Activated CD4-positive, CD25-positive, alpha-beta regulatory T cell (primary cell): Measurements from ENCODE around the gene THAP7.

Experiments
- DNase-seq, 4 experiments: peaks; one replicate each; lab custom pipeline; 2025; lab: John Stamatoyannopoulos, UW

THAP7 gene

DNA sequence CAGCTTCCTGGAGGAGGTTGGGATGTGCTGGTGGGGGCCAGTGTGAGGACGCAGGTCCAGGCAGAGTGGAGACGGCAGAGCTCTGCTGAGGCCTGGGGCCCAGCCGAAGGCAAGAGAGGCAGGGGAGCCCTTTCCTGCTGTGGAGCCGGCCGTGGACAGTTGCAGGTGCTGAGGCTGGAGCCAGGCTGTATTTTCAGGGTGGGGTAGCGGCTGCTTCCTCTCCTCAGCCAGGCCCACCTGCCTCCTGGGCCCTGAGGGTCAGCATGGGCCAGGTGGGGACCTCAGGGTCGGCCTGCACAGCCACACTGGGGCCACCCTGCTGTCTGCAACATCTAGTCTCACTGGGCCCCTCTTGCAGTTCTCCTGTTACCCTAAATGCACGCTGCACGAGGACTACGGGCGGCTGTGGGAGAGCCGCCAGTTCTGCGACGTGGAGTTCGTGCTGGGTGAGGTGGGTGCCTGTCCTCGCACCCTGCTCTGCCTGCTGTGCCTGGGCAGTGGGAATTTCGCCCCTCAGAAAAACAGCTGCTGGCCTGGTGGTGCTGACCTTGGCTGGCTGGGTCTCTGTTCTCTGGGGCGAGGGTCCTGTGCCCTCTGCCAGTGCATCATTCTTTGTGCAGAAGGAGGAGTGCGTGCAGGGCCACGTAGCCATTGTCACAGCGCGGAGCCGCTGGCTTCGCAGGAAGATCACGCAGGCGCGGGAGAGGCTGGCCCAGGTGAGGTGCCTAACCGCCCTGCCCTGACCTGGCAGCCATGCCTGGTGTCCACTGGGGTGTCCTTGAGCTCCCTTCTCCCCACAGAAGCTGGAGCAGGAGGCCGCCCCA, 8.4 kb downstream of the THAP7 start:
- DNase-seq = no peak

DNA sequence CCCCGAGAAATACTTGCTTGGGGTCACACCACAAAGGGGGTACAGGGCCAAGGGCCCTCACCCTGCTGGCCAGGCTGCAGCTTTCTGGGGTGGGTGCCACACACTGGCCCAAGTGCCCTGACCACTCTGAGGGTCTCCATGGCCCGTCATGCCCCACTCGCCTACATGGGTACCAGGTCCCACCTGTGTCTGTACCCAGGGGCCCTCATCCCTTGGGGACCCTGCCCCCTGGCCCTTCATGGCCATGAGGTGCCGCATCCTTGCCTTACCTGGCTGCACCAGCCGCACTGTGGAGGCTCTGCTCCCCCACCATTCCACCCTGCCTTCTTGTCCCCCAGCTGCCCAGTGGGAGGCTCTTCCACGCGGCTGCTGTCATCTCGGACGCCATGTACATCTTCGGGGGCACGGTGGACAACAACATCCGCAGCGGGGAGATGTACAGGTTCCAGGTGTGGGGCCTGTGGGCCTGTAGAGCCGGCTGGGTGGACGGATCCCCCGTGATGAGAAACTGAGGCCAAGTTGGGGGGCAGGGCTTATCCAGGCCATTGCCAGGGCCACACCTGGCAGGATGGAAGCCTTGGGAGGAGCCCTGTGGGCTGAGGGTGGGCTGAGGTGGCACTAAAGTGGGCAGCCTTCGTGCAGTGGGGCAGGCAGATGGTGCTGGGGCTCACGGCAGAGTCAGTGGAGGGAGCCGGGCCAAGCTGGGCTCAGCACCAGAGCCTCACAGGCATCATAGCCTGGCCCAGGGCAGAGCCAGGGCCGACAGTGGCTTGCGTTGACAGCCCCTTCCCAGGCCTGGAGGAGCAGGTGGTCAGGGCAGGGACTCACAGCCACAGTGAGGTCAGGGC, 9.2 kb downstream of the THAP7 start:
- DNase-seq = no peak

DNA sequence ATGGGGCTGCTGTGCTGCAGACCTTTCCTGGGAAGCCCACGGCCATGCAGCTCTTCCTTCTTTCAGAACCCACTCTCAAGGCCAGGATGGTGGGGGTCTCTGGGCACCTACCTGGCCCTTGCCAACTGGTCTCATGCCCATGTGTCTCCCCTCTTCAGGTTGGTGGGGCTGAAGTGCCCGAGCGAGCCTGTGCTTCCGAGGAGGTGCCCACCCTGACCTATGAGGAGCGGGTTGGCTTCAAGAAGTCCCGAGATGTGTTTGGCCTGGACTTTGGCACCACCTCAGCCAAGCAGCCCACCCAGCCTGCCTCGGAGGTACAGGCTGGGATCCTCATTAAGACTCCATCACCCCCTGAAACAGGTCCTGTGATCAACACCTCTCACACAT, 9.9 kb downstream of the THAP7 start:
- no peak for DNase-seq

- no peak for DNase-seq
Measured at GRCh38 chr22:20991252-20992055, 10.5 kb downstream of the THAP7 start.

DNA sequence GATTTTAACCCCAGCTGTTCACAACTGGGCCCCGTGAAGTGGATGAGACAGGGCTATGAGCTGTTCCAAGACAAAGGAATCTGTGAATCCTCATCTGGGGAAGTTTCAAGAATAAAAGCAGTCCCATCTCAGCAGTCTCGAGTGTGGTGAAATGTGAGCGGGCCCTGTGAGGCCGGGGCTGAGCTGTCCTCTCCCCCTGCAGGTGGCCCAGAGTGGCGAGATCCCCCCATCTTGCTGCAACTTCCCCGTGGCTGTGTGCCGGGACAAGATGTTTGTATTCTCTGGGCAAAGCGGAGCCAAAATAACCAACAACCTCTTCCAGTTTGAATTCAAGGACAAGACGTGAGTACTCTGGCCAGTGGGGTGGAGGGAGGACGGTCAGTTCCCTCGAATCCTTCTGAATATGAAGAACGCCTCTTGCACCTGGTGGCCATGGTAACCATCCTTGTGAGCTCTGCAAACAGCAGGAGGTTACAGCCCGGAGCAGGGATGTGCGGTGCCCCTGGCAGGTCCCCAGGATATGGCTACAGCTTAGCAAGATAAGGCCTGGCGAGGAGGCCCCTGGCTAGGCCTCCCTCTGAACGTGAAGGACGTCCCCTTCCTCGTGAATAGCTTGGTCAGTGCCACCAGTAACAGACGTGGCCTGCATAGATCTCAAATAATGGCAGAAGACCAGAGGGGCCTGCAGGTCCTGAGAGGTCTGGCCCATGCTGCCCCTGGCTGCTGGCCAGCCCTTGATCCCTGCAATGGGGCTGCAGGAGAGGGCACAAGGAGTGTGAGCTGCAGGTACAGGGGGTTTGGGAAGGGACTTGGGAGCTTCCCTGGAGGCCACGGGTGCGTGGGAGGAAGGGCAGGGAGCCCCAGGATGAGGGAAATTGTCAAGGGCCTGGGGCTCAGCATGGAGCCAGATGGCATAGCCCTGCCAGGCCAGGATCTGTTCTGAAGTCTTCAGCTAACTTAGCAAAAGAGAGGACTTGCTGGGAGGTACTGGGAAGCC, 11.4 kb downstream of the THAP7 start:
- DNase-seq = no peak

- no peak for DNase-seq
Measured at GRCh38 chr22:20989323-20990138, 12.4 kb downstream of the THAP7 start.

- no peak for DNase-seq
Measured at GRCh38 chr22:20988573-20989322, 13.2 kb downstream of the THAP7 start.

DNA sequence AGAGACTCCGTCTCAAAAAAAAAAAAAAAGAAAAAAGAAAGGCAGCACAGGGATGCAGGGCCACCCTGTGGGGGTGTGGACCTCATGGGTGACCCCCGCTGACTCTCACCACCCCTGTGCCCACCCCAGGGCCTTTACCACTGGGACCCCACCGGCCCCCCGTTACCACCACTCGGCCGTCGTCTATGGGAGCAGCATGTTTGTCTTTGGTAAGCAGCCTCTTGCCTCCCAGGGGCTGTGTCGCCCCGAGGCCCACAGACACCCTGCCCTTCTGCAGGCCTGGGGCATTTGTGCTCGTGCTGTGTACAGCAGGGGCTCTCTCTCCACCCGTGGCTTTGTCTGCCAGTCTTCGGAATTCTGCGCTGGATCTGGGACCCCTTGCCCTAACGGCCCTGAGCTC, 14.5 kb downstream of the THAP7 start:
- DNase-seq = no peak

- DNase-seq = no peak
Measured at GRCh38 chr22:20986365-20986764, 15.6 kb downstream of the THAP7 start.

GRCh38 chr22:20985720-20986119, 16.2 kb downstream of the THAP7 start:
- no peak for DNase-seq

GRCh38 chr22:20983081-20983771, 18.7 kb downstream of the THAP7 start:
- no peak for DNase-seq

GRCh38 chr22:20982563-20982882, 19.4 kb downstream of the THAP7 start:
- DNase-seq = no peak

DNA sequence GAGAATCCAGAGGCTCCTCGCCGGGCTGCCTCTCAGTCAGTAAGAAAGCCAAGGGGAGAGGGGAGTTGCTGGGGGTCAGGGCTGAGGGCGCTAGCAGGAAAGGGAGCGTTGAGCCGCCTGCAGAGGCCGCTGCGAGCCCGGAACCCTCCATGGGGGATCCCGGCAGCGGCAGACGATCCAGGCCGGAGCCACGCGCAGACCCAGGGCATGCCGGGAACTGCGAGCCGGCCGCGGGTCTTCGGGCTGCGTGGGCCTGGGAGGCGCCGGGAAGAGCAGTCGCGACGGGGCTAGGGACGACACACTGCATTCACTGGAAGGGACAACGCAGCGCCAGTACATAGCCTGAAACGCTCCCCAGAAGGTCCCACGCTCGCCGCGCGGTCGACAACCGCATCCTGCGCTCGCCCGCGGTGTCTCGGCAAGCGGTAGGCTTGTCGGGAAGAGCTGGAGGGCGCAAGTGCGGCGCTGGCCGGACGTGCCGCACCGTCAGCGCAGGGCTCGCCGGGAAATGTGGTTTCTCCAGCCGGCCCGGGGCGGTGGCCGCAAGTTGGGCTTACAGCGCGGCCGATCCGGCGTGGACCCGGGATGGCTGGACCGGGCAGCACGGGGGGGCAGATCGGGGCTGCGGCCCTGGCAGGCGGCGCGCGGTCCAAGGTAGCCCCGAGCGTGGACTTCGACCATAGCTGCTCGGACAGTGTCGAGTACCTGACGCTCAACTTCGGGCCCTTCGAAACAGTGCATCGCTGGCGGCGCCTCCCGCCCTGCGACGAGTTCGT, 19.9 kb downstream of the THAP7 start, which contains the start of gene LZTR1:
LZTR1 (plus strand) TSS at position 511 of the 776 bp plus-strand sequence; CDS start at position 586, 75 bp downstream.
- DNase-seq = peak; percentile 50 to 69 (median 58)

GRCh38 chr22:20980938-20981722, 20.8 kb downstream of the THAP7 start:
- DNase-seq = no peak

DNA sequence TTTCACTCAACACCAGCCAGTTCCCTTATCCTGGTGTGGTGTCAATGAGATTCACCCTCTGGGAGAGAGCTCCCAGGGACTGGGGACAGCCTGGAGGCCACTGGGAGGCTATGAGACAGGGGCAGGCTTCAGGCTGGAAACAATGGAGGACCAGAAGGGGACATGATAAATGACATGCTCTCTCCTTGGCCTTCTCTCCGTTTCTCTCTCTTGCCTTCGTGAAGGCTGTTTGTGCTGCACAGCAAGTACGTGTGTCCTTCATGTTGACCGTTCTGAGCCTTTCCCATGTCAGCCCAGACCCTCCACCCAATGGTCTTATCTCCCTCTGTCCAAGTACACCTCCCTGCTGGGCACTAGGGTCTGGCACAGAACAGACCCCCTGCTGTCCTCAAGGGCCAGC, 21.4 kb downstream of the THAP7 start:
- DNase-seq = no peak

GRCh38 chr22:20979940-20980453, 21.9 kb downstream of the THAP7 start:
- no peak for DNase-seq

DNA sequence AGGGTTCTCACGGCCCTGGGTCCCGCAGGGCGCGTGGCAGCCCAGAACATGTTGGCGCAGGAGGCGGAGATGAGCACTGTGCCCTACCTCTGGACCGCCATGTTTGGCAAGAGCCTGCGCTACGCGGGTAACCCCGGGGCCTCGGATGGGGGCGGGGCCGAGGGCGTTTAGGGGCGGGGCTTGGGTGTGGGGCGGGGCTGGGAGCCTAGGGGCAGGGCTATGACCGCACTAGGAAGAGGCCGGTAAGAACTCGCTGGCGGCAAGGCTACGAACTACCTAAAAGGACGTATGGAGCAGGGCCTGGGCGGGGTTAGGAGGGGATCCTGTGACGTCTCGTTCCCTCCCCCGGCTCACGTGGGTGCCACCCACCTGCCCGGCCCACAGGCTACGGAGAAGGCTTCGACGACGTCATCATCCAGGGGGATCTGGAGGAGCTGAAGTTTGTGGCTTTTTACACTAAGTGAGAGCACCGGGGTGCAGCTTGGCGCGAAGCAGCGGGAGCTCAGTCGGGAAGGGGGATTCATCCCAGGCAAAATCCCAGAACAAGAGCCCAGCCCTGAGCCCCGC, 22.6 kb downstream of the THAP7 start:
- peak in 3 of 4 experiments; percentile 18 to 46 (median 31) for DNase-seq
